Measurements from ENCODE around the gene HMG20A. TPM values are rescaled to one million over a fixed set of nuclear protein-coding genes. Genes with fewer than 3 reads are reported as not detected.
"Not testable (repeated sequence)": the region's sequence is repeated elsewhere in the genome, so short reads cannot be mapped to it uniquely, and the experiment has no call there.

The HMG20A gene
- polyA plus RNA-seq, 3 donors = 11.6 to 26.4 (median 17.7) TPM

- intact Hi-C loops (cut with micrococcal nuclease) = no loop called here
- H3K4me3 Mint-ChIP-seq = no peak overlapping the region
- H3K36me3 Mint-ChIP-seq = peaks cover 0 to 2% of the 10 kb centered on the region in 2 donors
- no peak overlapping the region for H2AFZ ChIP-seq (ENCODE audit: insufficient read depth, low read depth, low read length, poor library complexity, severe bottlenecking)
- peaks cover 18% of the 10 kb centered on the region for H3K4me1 Mint-ChIP-seq
- no peaks in the 10 kb centered on the region for H3K27me3 ChIP-seq (ENCODE audit: control insufficient read depth in 2 of 2, insufficient read depth in 2 of 2, low read length in 2 of 2)
- peaks cover 0 to 2% (median 0%) of the 10 kb centered on the region in 3 donors for H3K27me3 Mint-ChIP-seq (ENCODE audit: low read depth in 3 of 3)
- H3K9me3 Mint-ChIP-seq = peaks cover 0 to under 1% (median 0%) of the 10 kb centered on the region in 7 donors
- DNase-seq = no peak
- H3K27ac ChIP-seq (ENCODE audit: low read depth in 1 of 2, low read length in 2 of 2) = no peak overlapping the region
- H4K20me1 ChIP-seq (ENCODE audit: insufficient read depth, low read length) = no peaks in the 10 kb centered on the region
- peaks cover 31% of the 10 kb centered on the region for H3K79me2 ChIP-seq (ENCODE audit: insufficient read depth, low read length)
- 94% methylated on average over 2 of the region's 4 CpGs for WGBS (ENCODE audit: insufficient coverage)
- H3K4me2 ChIP-seq (replicated peaks; ENCODE audit: extremely low read depth, low read length, poor library complexity, severe bottlenecking) = no peak overlapping the region
- H3K4me1 ChIP-seq (ENCODE audit: control insufficient read depth in 1 of 2, insufficient read depth in 2 of 2, low read length in 2 of 2) = peaks cover 11 to 12% of the 10 kb centered on the region in 2 donors
- no peaks in the 10 kb centered on the region for H3K9me3 ChIP-seq (replicated peaks in 1 of 2; ENCODE audit: control insufficient read depth in 1 of 2, insufficient read depth in 1 of 2, low read length in 2 of 2)
- H3K27ac Mint-ChIP-seq = no peak overlapping the region
- H3K36me3 ChIP-seq (replicated peaks in 1 of 2; ENCODE audit: control insufficient read depth in 1 of 2, insufficient read depth in 2 of 2, low read length in 2 of 2) = no peaks in the 10 kb centered on the region
- TF ChIP-seq CTCF (IDR thresholded peaks at IDR 0.05) = no peak
- no peak overlapping the region for H3K9ac ChIP-seq (ENCODE audit: insufficient read depth, low read length, poor library complexity, severe bottlenecking)
- no peak overlapping the region for H3K4me3 ChIP-seq (replicated peaks in 1 of 3; ENCODE audit: low read depth in 2 of 3, low read length in 3 of 3)
These were observed 13.8 kb upstream of the HMG20A start for GRCh38 chr15:77406846-77407245.

GRCh38 chr15:77409259-77410156 is 11.2 kb upstream of the HMG20A start:
- H3K4me3 Mint-ChIP-seq = peak overlapping the region; percentile 12 to 65
- H3K9me3 ChIP-seq (replicated peaks in 1 of 2; ENCODE audit: control insufficient read depth in 1 of 2, insufficient read depth in 1 of 2, low read length in 2 of 2) = no peaks in the 10 kb centered on the region
- intact Hi-C loops (cut with micrococcal nuclease) = loop anchor here in 1 of 2 donors (10.0 kb wide), 1 partner anchor 225 kb away; no protein-coding TSS in a partner anchor
- H3K9me3 Mint-ChIP-seq = peaks cover 0 to 2% (median 0%) of the 10 kb centered on the region in 7 donors
- peaks cover 0 to 2% (median 0%) of the 10 kb centered on the region in 3 donors for H3K27me3 Mint-ChIP-seq (ENCODE audit: low read depth in 3 of 3)
- no peak overlapping the region for H3K4me3 ChIP-seq (replicated peaks in 1 of 3; ENCODE audit: low read depth in 2 of 3, low read length in 3 of 3)
- no peaks in the 10 kb centered on the region for H4K20me1 ChIP-seq (ENCODE audit: insufficient read depth, low read length)
- no CpG with 5 or more reads among the region's 4 CpGs for WGBS (ENCODE audit: insufficient coverage)
- H2AFZ ChIP-seq (ENCODE audit: insufficient read depth, low read depth, low read length, poor library complexity, severe bottlenecking) = no peak overlapping the region
- H3K4me2 ChIP-seq (replicated peaks; ENCODE audit: extremely low read depth, low read length, poor library complexity, severe bottlenecking) = peak overlapping the region; percentile 30
- H3K36me3 ChIP-seq (replicated peaks in 1 of 2; ENCODE audit: control insufficient read depth in 1 of 2, insufficient read depth in 2 of 2, low read length in 2 of 2) = no peaks in the 10 kb centered on the region
- no peaks in the 10 kb centered on the region for H3K36me3 Mint-ChIP-seq
- H3K27me3 ChIP-seq (ENCODE audit: control insufficient read depth in 2 of 2, insufficient read depth in 2 of 2, low read length in 2 of 2) = no peaks in the 10 kb centered on the region
- peak overlapping the region in 1 of 2 donors; percentile 42 for H3K27ac ChIP-seq (ENCODE audit: low read depth in 1 of 2, low read length in 2 of 2)
- H3K4me1 Mint-ChIP-seq = peaks cover 24% of the 10 kb centered on the region
- H3K4me1 ChIP-seq (ENCODE audit: control insufficient read depth in 1 of 2, insufficient read depth in 2 of 2, low read length in 2 of 2) = peaks cover 11 to 12% of the 10 kb centered on the region in 2 donors
- H3K79me2 ChIP-seq (ENCODE audit: insufficient read depth, low read length) = peaks cover 45% of the 10 kb centered on the region
- no peak overlapping the region for H3K9ac ChIP-seq (ENCODE audit: insufficient read depth, low read length, poor library complexity, severe bottlenecking)
- TF ChIP-seq CTCF (IDR thresholded peaks at IDR 0.05) = no peak
- DNase-seq = peak; percentile 30 to 53 (median 46)
- peak overlapping the region in 6 of 7 donors; percentile 58 to 88 (median 78) for H3K27ac Mint-ChIP-seq

GRCh38 chr15:77410157-77410500 is 10.6 kb upstream of the HMG20A start:
- intact Hi-C loops (cut with micrococcal nuclease) = loop anchor here in 1 of 2 donors (10.0 kb wide), 1 partner anchor 225 kb away; no protein-coding TSS in a partner anchor
- H3K9me3 ChIP-seq (replicated peaks in 1 of 2; ENCODE audit: control insufficient read depth in 1 of 2, insufficient read depth in 1 of 2, low read length in 2 of 2); H3K4me3 Mint-ChIP-seq; H3K9ac ChIP-seq (ENCODE audit: insufficient read depth, low read length, poor library complexity, severe bottlenecking); H3K36me3 Mint-ChIP-seq; H3K27me3 ChIP-seq (ENCODE audit: control insufficient read depth in 2 of 2, insufficient read depth in 2 of 2, low read length in 2 of 2); H4K20me1 ChIP-seq (ENCODE audit: insufficient read depth, low read length); H2AFZ ChIP-seq (ENCODE audit: insufficient read depth, low read depth, low read length, poor library complexity, severe bottlenecking); H3K36me3 ChIP-seq (replicated peaks in 1 of 2; ENCODE audit: control insufficient read depth in 1 of 2, insufficient read depth in 2 of 2, low read length in 2 of 2); H3K27me3 Mint-ChIP-seq (ENCODE audit: low read depth in 3 of 3); H3K4me3 ChIP-seq (replicated peaks in 1 of 3; ENCODE audit: low read depth in 2 of 3, low read length in 3 of 3); H3K9me3 Mint-ChIP-seq; DNase-seq: not testable (repeated sequence)
- Histone ChIP-seq H3K4me1 (ENCODE audit: control insufficient read depth in 1 of 2, insufficient read depth in 2 of 2, low read length in 2 of 2) (peaks cover 16 to 17% of the 10 kb centered on the region in 2 donors), H3K79me2 (ENCODE audit: insufficient read depth, low read length) (peaks cover 51% of the 10 kb centered on the region), H3K27ac (ENCODE audit: low read depth in 1 of 2, low read length in 2 of 2) (peak overlapping the region in 1 of 2 donors; percentile 42), H3K4me2 (replicated peaks; ENCODE audit: extremely low read depth, low read length, poor library complexity, severe bottlenecking) (peak overlapping the region; percentile 30)
- Mint-ChIP-seq H3K4me1 (peaks cover 24% of the 10 kb centered on the region), H3K27ac (peak overlapping the region in 6 of 7 donors; percentile 58 to 88 (median 78))
- 100% methylated on average over 2 of the region's 7 CpGs for WGBS (ENCODE audit: insufficient coverage)

All from CD14-positive monocyte (primary cell).